Measurements from ENCODE around the gene MYT1. TPM values are rescaled to one million over a fixed set of nuclear protein-coding genes. Genes with fewer than 3 reads are reported as not detected.

The MYT1 gene
- total RNA-seq, 4 donors from 2014 or later = not detected

DNA sequence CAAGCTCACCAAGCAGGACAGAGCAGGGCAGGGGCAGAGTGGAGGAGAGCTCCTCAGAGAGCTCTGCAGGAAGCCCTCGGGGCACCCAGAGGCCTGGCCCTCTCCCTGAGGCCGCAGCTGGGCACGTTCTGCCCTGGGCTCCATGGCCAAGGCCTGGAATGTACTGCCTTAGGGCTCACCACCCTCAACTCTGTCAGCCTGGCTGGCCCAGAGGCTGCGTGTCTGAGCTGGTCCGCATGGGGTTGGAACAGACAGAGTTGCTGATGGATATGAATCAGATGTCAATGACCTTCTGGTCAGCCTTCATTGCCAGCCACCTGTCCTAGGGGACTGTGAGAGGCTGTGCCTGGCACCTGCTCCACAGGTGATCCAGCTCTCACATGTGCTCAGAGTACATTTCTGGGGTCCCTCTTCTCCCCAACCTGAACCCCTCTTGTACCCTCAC is 58.1 kb downstream of the MYT1 start:
- intact Hi-C loops (cut with DNase I) = no loop called here
- no peaks in the 10 kb centered on the region for H3K36me3 ChIP-seq
- peaks cover 0 to 43% (median 0%) of the 10 kb centered on the region in 4 donors for H3K27me3 ChIP-seq
- no peak for DNase-seq (ENCODE audit: extremely low spot score)
- no peak for TF ChIP-seq POLR2A (IDR thresholded peaks at IDR 0.05; ENCODE audit: low read depth)
- TF ChIP-seq EP300 (IDR thresholded peaks at IDR 0.05) = no peak
- TF ChIP-seq, protein P1, sequence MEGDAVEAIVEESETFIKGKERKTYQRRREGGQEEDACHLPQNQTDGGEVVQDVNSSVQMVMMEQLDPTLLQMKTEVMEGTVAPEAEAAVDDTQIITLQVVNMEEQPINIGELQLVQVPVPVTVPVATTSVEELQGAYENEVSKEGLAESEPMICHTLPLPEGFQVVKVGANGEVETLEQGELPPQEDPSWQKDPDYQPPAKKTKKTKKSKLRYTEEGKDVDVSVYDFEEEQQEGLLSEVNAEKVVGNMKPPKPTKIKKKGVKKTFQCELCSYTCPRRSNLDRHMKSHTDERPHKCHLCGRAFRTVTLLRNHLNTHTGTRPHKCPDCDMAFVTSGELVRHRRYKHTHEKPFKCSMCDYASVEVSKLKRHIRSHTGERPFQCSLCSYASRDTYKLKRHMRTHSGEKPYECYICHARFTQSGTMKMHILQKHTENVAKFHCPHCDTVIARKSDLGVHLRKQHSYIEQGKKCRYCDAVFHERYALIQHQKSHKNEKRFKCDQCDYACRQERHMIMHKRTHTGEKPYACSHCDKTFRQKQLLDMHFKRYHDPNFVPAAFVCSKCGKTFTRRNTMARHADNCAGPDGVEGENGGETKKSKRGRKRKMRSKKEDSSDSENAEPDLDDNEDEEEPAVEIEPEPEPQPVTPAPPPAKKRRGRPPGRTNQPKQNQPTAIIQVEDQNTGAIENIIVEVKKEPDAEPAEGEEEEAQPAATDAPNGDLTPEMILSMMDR (IDR thresholded peaks at IDR 0.05) = no peak
- TF ChIP-seq POLR2AphosphoS5 (IDR thresholded peaks at IDR 0.05) = no peak
- WGBS = 61% methylated on average over 5 of the region's 5 CpGs
- H3K9me3 ChIP-seq = no peaks in the 10 kb centered on the region
- H3K27ac ChIP-seq (replicated peaks in 1 of 4) = no peak overlapping the region
- H3K4me1 ChIP-seq = peaks cover 9 to 29% (median 15%) of the 10 kb centered on the region in 4 donors
- no peak overlapping the region for H3K4me3 ChIP-seq

DNA sequence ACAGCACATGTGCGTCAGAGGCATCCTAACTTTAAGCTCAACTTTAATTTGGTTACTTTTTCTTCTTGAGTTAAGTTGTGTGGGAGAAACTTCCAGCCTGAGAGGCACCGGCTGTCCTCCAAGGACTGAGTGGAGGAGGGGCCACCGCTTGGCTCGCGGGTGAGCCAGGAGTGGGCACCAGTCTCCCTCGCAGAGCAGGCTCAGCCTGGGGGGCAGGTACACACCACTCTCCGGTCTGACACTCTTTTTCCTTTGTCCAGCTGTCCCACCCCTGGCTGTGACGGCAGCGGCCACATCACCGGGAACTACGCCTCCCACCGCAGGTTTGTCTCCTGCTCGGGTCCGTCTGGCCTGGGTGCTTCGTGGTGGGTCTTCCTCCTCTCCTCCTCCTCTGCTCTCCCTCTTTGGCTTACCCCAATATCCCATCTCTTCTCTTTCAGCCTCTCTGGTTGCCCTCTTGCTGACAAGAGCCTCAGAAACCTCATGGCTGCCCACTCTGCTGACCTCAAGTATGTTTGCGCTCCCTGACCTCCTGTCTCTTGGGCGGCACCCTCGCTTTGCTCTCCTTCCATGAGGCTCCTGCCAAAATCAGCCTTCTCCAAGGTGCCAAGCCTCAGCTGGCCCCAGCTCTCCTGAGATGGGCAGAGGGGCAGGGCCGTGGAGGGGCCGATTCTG is 58.7 kb downstream of the MYT1 start:
- intact Hi-C loops (cut with DNase I) = no loop called here

DNA sequence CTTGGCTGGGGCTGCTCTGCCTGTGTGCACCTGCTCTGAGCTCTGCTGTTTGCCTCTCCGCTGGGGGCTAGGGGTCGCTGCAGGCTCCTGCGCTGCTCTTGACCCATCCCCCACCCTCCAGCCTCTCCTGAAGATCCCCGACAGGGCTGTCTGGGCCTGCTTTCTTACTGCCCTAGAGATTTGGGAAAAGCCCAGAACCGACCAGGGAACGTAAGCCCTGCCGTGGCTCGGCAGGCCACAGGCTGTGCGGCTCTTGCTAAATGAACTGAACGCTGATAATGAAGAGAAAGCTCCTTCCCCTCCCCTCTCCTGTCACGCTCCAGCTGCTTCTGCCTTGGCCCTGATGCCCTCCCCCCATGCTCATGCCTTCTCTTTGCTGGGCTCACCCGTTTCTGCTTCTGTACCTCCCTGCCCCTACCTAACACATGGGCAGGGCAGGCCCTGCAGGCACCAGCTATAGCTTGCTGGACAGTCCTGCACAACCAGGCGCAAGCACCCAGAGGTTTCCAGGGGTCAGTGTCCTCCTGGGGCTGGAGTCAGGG is 59.3 kb downstream of the MYT1 start:
- Histone ChIP-seq H3K27me3 (peaks cover 0 to 46% (median 0%) of the 10 kb centered on the region in 4 donors), H3K4me3 (no peak overlapping the region), H3K9me3 (no peaks in the 10 kb centered on the region), H3K27ac (replicated peaks in 1 of 4) (no peak overlapping the region), H3K36me3 (no peaks in the 10 kb centered on the region), H3K4me1 (peaks cover 9 to 29% (median 15%) of the 10 kb centered on the region in 4 donors)
- WGBS = 58% methylated on average over 9 of the region's 13 CpGs
- DNase-seq (ENCODE audit: extremely low spot score) = no peak
- intact Hi-C loops (cut with DNase I) = no loop called here
- TF ChIP-seq POLR2A (IDR thresholded peaks at IDR 0.05; ENCODE audit: low read depth) = no peak
- TF ChIP-seq, protein P1 (IDR thresholded peaks at IDR 0.05) = no peak
- TF ChIP-seq POLR2AphosphoS5 (IDR thresholded peaks at IDR 0.05) = no peak
- no peak for TF ChIP-seq EP300 (IDR thresholded peaks at IDR 0.05)

More for the DNA sequence above, 58.7 kb downstream of the MYT1 start:
- TF ChIP-seq, protein P1 (IDR thresholded peaks at IDR 0.05) = no peak
- TF ChIP-seq POLR2A (IDR thresholded peaks at IDR 0.05; ENCODE audit: low read depth) = no peak
- no peak for TF ChIP-seq POLR2AphosphoS5 (IDR thresholded peaks at IDR 0.05)
- no peak for TF ChIP-seq EP300 (IDR thresholded peaks at IDR 0.05)
- no peak for DNase-seq (ENCODE audit: extremely low spot score)
- no peak overlapping the region for H3K4me3 ChIP-seq
- H3K27me3 ChIP-seq = peaks cover 0 to 46% (median 0%) of the 10 kb centered on the region in 4 donors
- H3K4me1 ChIP-seq = peaks cover 9 to 29% (median 15%) of the 10 kb centered on the region in 4 donors
- H3K9me3 ChIP-seq = no peaks in the 10 kb centered on the region
- no peaks in the 10 kb centered on the region for H3K36me3 ChIP-seq
- 87% methylated on average over 16 of the region's 20 CpGs for WGBS
- H3K27ac ChIP-seq (replicated peaks in 1 of 4) = no peak overlapping the region

DNA sequence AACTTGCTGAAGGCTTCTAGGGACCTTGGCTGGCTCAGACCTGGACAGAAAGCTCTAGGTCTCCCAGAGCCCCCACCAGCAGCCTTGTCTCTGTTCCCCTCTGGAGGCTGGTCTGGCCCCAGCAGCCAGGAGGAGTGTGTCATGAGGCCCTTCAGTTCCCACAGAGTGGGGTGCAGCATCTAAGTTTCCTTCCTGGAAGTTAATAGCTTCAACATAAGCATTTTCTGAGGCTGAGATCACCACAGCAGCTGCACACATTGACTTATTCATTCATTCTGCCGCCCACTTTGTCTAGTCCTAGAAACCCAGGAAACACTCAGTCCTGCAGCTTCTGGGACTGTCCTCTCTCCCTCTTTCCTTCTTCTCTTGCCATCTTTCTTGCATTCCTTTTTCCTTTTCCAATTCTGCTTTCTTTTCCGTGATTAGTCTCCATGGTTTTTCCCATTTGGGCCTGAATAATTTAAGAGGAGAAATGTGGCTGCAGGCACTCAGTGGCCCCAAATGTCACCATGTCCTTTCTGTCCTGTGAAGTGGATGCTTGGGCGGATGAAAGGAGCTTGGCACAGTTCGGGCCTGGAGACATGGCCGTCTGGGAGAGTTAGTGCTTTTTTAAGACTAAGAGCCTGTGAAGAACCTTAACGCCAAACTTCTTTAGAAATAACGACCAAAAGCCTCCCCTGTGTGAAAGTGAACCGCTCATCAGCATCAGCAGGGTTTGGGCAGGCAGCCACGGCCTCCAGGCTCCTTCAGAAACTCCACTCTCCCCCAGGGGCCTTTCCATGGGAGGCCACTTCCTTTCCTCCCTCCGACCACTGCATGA is 60.3 kb downstream of the MYT1 start:
- TF ChIP-seq POLR2AphosphoS5 (IDR thresholded peaks at IDR 0.05) (no peak), EP300 (IDR thresholded peaks at IDR 0.05) (no peak), POLR2A (IDR thresholded peaks at IDR 0.05; ENCODE audit: low read depth) (no peak)
- TF ChIP-seq, protein P1 (IDR thresholded peaks at IDR 0.05) = no peak
- no peak for DNase-seq (ENCODE audit: extremely low spot score)
- no peak overlapping the region for H3K4me3 ChIP-seq
- H3K36me3 ChIP-seq = no peaks in the 10 kb centered on the region
- intact Hi-C loops (cut with DNase I) = no loop called here
- 61% methylated on average over 10 of the region's 10 CpGs for WGBS
- no peak overlapping the region for H3K27ac ChIP-seq (replicated peaks in 1 of 4)
- H3K27me3 ChIP-seq = peaks cover 0 to 46% (median 0%) of the 10 kb centered on the region in 4 donors
- H3K9me3 ChIP-seq = no peaks in the 10 kb centered on the region
- H3K4me1 ChIP-seq = peaks cover 9 to 29% (median 15%) of the 10 kb centered on the region in 4 donors
